Measurements from ENCODE around the gene KLHL1. TPM values are rescaled to one million over a fixed set of nuclear protein-coding genes. Genes with fewer than 3 reads are reported as not detected.

The KLHL1 gene
- total and polyA plus RNA-seq, 2 of the 13 experiments (the other 11 are each of a cell fraction or from before 2014, with no cell fraction given) = 0.01 TPM; not detected in 1

- no peak for TF ChIP-seq ZBTB40 (IDR thresholded peaks at IDR 0.05)
- TF ChIP-seq ZBTB40 (CRISPR knock-in tag; IDR thresholded peaks at IDR 0.05) = no peak
- no peak for TF ChIP-seq MTERF4 (CRISPR knock-in tag; IDR thresholded peaks at IDR 0.05)
- TF ChIP-seq ZNF17 (CRISPR knock-in tag; IDR thresholded peaks at IDR 0.05) = no peak
- TF ChIP-seq ZNF503 (CRISPR knock-in tag; IDR thresholded peaks at IDR 0.05) = no peak
- no peak for TF ChIP-seq ATAD3A (CRISPR knock-in tag; IDR thresholded peaks at IDR 0.05)
- TF ChIP-seq NPAS2 (CRISPR knock-in tag; IDR thresholded peaks at IDR 0.05; ENCODE audit: borderline replicate concordance) = no peak
- no peak for TF ChIP-seq KDM5A (IDR thresholded peaks at IDR 0.05; ENCODE audit: borderline replicate concordance, low read length)
Observed at GRCh38 chr13:69955271-69955670, 153.0 kb downstream of the KLHL1 start (continued).
